Activated T-helper 17 cell treated with anti-CD3 and anti-CD28 coated beads, Interleukin-2, amount 50 U/mL, for 72 hours (primary cell): Measurements from ENCODE around the gene GPRC5C. TPM values are rescaled to one million over a fixed set of nuclear protein-coding genes. Genes with fewer than 3 reads are reported as not detected.
"Not testable (repeated sequence)": the region's sequence is repeated elsewhere in the genome, so short reads cannot be mapped to it uniquely, and the experiment has no call there.

Experiments
- ATAC-seq: fragments of 150-1000 bp; cut with Tn5 transposase; replicated peaks from 2 replicates; pipeline ENCODE4 v1.10.0; 2021; ENCODE audit warnings: mild to moderate bottlenecking, moderate library complexity
- H3K27ac Mint-ChIP-seq: one replicate; pipeline ENCODE4 v1.8.0; 2022; ENCODE audit warnings: mixed read lengths
- H3K27me3 Mint-ChIP-seq: one replicate; pipeline ENCODE4 v1.8.0; 2022; ENCODE audit warnings: mixed read lengths
- H3K36me3 Mint-ChIP-seq: one replicate; pipeline ENCODE4 v1.8.0; 2022; ENCODE audit warnings: low read depth, mild to moderate bottlenecking, mixed read lengths
- H3K4me1 Mint-ChIP-seq: one replicate; pipeline ENCODE4 v1.8.0; 2022; ENCODE audit warnings: mixed read lengths
- H3K4me3 Mint-ChIP-seq: one replicate; pipeline ENCODE4 v1.8.0; 2022; ENCODE audit warnings: mild to moderate bottlenecking, mixed read lengths
- H3K9me3 Mint-ChIP-seq: one replicate; pipeline ENCODE4 v1.8.0; 2022; ENCODE audit warnings: mixed read lengths
- total RNA-seq, 2 donors: library from RNA; stranded (reverse); gene quantifications; one replicate each; pipeline ENCODE4 v1.2.3, GENCODE V29; 2022

Gene GPRC5C
- total RNA-seq, 2 donors from 2014 or later = 5.0 TPM; not detected in 1

DNA sequence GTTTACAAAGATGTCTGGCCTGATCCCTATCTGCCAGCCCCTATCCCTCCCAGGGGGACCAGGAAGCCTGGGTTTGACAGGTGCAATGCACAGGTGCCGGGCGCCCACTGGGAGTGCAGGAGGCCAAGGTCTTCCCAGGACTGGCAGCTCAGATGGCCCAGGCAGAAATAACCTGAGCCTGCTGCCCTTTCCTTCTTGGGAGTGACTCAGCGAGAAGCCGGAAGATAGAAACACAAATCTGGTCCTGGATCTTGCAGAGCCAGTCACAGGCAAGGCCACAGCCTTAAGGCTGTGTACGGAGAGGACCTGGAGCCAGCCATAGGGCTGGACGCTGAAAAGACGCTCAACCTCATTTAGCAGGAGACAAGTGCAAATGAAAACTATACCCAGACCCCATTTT lies 36.9 kb upstream of the GPRC5C start:
- Mint-ChIP-seq H3K9me3 (no peaks in the 10 kb centered on the region), H3K4me1 (no peaks in the 10 kb centered on the region), H3K27ac (no peak overlapping the region), H3K4me3 (no peak overlapping the region), H3K27me3 (no peaks in the 10 kb centered on the region), H3K36me3 (no peaks in the 10 kb centered on the region)
- no peak for ATAC-seq

DNA sequence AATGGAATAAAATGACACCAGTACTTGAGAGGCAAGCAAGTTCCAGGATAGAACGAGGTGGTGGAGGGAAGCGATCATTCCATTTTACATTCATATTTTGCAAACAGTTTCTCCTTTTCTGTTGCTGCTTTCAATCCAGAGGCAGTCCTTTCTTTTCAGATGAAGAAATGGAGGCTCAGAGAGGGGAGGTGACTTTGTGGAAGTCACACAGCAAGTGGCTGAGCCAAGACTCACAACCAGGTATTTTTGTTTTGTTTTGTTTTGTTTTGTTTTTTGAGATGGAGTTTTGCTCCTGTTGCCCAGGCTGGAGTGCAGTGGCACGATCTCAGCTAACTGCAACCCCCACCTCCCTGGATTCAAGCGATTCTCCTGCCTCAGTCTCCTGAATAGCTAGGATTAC lies 35.3 kb upstream of the GPRC5C start:
- no peak overlapping the region for H3K27ac Mint-ChIP-seq
- no peak overlapping the region for H3K4me3 Mint-ChIP-seq
- H3K4me1 Mint-ChIP-seq = no peaks in the 10 kb centered on the region
- ATAC-seq = no peak
- peaks cover 3% of the 10 kb centered on the region for H3K27me3 Mint-ChIP-seq
- no peaks in the 10 kb centered on the region for H3K9me3 Mint-ChIP-seq
- H3K36me3 Mint-ChIP-seq = no peaks in the 10 kb centered on the region

DNA sequence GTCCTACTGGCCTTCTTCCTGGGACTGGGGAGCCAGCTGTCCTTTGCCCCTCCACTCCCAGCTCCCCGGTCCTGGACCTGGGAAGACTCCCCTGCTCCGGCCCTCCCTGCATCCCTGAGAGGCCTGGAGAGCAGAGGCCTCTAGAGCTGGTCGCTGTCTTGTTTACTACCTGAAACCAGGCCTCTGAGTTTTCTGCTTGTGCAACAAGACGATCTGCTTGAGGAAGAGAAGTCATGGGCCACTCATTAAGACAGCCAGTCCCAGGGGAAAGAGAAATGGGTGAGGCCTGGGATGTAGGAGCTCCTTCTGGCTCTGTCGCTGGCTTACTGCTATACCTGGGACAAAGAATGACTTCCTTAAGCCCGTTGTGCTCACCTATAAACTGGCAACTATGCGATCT lies 29.8 kb upstream of the GPRC5C start:
- Mint-ChIP-seq H3K9me3 (no peaks in the 10 kb centered on the region), H3K4me1 (no peaks in the 10 kb centered on the region), H3K4me3 (no peak overlapping the region), H3K36me3 (no peaks in the 10 kb centered on the region), H3K27me3 (peaks cover 6% of the 10 kb centered on the region), H3K27ac (no peak overlapping the region)
- no peak for ATAC-seq

DNA sequence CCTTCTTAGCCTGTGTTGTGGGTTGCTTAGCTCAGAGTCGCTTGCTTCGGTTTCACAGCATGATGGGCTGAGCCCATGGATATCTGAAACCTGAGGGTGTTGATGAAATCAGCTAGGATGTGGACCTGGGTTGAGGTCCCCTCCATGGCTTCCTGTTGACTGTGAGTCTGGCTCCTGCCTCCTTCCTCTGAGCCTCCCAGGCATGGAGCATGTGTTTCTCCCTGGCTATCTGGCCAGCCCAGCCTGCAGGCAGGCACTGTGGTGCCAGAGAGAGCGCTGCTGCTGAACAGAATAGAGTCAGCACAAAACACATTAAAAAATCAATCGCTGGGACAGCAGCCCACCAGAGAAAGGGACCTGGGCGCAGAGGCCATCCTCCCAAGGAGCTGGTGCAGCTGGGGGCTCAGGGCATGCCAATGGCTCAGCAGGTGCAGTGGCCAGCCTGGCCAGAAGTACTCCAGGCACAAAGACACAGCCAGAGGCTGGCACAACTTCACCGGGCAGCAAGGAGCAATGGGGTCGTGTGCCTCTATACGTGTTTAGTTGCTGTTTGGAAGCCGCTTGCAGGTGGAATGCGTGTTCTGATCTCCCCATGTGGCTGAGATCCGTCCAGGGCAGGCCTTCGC lies 28.3 kb upstream of the GPRC5C start:
- Mint-ChIP-seq H3K27ac (no peak overlapping the region), H3K9me3 (no peaks in the 10 kb centered on the region), H3K4me3 (no peak overlapping the region), H3K4me1 (no peaks in the 10 kb centered on the region), H3K27me3 (peaks cover 6% of the 10 kb centered on the region), H3K36me3 (no peaks in the 10 kb centered on the region)
- no peak for ATAC-seq

GRCh38 chr17:74404218-74404617 lies 27.7 kb upstream of the GPRC5C start:
- Mint-ChIP-seq H3K27me3 (peaks cover 6% of the 10 kb centered on the region), H3K4me3 (no peak overlapping the region), H3K36me3 (no peaks in the 10 kb centered on the region), H3K9me3 (no peaks in the 10 kb centered on the region), H3K27ac (no peak overlapping the region), H3K4me1 (no peaks in the 10 kb centered on the region)
- ATAC-seq = no peak

- ATAC-seq = no peak
- Mint-ChIP-seq H3K27ac (no peak overlapping the region), H3K36me3 (no peaks in the 10 kb centered on the region), H3K27me3 (peaks cover 6% of the 10 kb centered on the region), H3K9me3 (no peaks in the 10 kb centered on the region), H3K4me1 (no peaks in the 10 kb centered on the region), H3K4me3 (no peak overlapping the region)
Observed at GRCh38 chr17:74404789-74405188, 27.1 kb upstream of the GPRC5C start.

- ATAC-seq, H3K9me3 Mint-ChIP-seq, H3K4me3 Mint-ChIP-seq, H3K36me3 Mint-ChIP-seq, H3K4me1 Mint-ChIP-seq, H3K27me3 Mint-ChIP-seq, H3K27ac Mint-ChIP-seq: not testable (repeated sequence)
Observed at GRCh38 chr17:74405311-74405710, 26.6 kb upstream of the GPRC5C start.

DNA sequence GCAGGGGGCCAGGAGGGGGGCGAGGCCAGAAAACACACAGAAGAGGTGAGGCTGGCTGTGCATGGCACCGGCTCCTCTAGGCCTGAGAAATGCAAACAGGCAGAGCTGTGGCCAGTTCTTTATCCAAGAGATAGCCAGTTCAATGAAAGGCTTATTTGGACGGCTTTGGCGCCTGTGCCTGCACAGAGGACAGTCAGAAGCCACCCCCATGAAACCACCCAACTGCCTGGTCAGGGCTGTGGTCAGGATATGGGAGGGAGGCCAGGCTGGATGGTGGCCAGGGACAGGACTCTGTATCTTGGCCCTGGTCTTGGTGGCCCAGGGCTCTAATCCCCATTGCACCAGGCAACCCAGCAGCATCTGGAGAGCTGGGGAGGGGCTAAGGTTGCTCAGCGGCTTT lies 24.5 kb upstream of the GPRC5C start:
- Mint-ChIP-seq H3K4me1 (peaks cover 5% of the 10 kb centered on the region), H3K36me3 (no peaks in the 10 kb centered on the region), H3K4me3 (no peak overlapping the region), H3K27ac (no peak overlapping the region), H3K27me3 (peaks cover 8% of the 10 kb centered on the region), H3K9me3 (no peaks in the 10 kb centered on the region)
- ATAC-seq = no peak

DNA sequence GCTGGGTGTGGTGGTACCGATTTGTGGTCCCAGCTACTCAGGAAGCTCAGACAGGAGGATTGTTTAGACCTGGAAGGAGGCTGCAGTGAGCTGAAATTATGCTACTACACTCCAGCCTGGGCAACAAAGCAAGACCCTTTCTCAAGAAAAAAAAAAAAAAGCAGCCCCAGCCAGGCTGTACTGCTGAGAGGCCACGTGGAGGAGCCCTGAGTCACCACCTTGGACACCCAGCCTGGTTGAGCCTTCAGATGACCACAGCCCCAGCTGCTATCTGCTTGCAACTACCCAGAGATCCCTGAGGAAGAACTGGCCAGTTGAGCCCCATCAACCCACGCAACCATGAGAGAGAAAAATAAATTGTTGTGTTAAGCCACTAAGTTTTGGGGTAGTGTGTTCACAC lies 23.6 kb upstream of the GPRC5C start:
- H3K27me3 Mint-ChIP-seq = peaks cover 8% of the 10 kb centered on the region

GRCh38 chr17:74408815-74409214 lies 23.1 kb upstream of the GPRC5C start:
- ATAC-seq = no peak
- no peak overlapping the region for H3K4me3 Mint-ChIP-seq

More for the DNA sequence above, 23.6 kb upstream of the GPRC5C start:
- no peak for ATAC-seq
- Mint-ChIP-seq H3K36me3 (no peaks in the 10 kb centered on the region), H3K4me3 (no peak overlapping the region), H3K4me1 (peaks cover 5% of the 10 kb centered on the region), H3K27ac (no peak overlapping the region), H3K9me3 (no peaks in the 10 kb centered on the region)

DNA sequence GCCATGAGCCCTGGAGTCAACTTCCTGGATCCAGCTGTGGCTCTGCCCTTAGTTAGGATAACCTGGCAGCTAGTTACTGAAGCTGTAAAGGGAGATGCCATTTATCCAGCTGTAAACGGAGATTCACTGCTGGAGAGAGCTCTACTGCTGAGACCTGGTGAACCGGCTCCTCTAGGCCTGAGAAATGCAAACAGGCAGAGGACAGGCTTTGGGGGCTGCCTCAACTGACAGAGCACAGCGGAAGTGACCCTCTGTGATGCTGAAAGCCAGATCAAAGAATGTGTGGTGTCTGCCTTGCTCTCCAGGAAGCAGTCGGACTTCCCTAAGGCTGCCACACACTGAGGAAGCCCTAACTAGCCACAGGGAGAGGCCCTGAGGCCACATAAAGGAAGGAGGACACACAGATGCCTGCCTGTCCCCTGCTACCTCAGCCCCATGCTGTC lies 21.9 kb upstream of the GPRC5C start:
- peaks cover 14% of the 10 kb centered on the region for H3K27me3 Mint-ChIP-seq
- H3K4me1 Mint-ChIP-seq = peaks cover 5% of the 10 kb centered on the region
- no peak overlapping the region for H3K4me3 Mint-ChIP-seq
- no peak overlapping the region for H3K27ac Mint-ChIP-seq
- ATAC-seq = no peak
- no peaks in the 10 kb centered on the region for H3K36me3 Mint-ChIP-seq
- no peaks in the 10 kb centered on the region for H3K9me3 Mint-ChIP-seq

More at GRCh38 chr17:74408815-74409214, 23.1 kb upstream of the GPRC5C start:
- peaks cover 5% of the 10 kb centered on the region for H3K4me1 Mint-ChIP-seq
- H3K27ac Mint-ChIP-seq = no peak overlapping the region
- no peaks in the 10 kb centered on the region for H3K9me3 Mint-ChIP-seq
- H3K27me3 Mint-ChIP-seq = peaks cover 12% of the 10 kb centered on the region
- H3K36me3 Mint-ChIP-seq = no peaks in the 10 kb centered on the region

- no peak for ATAC-seq
- Mint-ChIP-seq H3K4me1 (peaks cover 5% of the 10 kb centered on the region), H3K4me3 (no peak overlapping the region), H3K27me3 (peaks cover 17% of the 10 kb centered on the region), H3K9me3 (no peaks in the 10 kb centered on the region), H3K36me3 (no peaks in the 10 kb centered on the region), H3K27ac (no peak overlapping the region)
Observed at GRCh38 chr17:74412581-74412980, 19.3 kb upstream of the GPRC5C start.

- Mint-ChIP-seq H3K27ac (no peak overlapping the region), H3K27me3 (peaks cover 18% of the 10 kb centered on the region), H3K9me3 (no peaks in the 10 kb centered on the region), H3K36me3 (no peaks in the 10 kb centered on the region), H3K4me3 (no peak overlapping the region), H3K4me1 (peaks cover 5% of the 10 kb centered on the region)
- ATAC-seq = no peak
Observed at GRCh38 chr17:74413491-74413890, 18.4 kb upstream of the GPRC5C start.

GRCh38 chr17:74414510-74414909 lies 17.4 kb upstream of the GPRC5C start:
- Mint-ChIP-seq H3K27me3 (peaks cover 18% of the 10 kb centered on the region), H3K9me3 (no peaks in the 10 kb centered on the region), H3K4me1 (peaks cover 5% of the 10 kb centered on the region), H3K27ac (no peak overlapping the region), H3K36me3 (no peaks in the 10 kb centered on the region), H3K4me3 (no peak overlapping the region)
- no peak for ATAC-seq

GRCh38 chr17:74415608-74416396 lies 16.1 kb upstream of the GPRC5C start:
- no peak overlapping the region for H3K4me3 Mint-ChIP-seq

More at GRCh38 chr17:74415608-74416396, 16.1 kb upstream of the GPRC5C start:
- ATAC-seq = no peak
- Mint-ChIP-seq H3K27ac (no peak overlapping the region), H3K36me3 (no peaks in the 10 kb centered on the region), H3K27me3 (peaks cover 14% of the 10 kb centered on the region), H3K9me3 (no peaks in the 10 kb centered on the region), H3K4me1 (peaks cover under 1% of the 10 kb centered on the region)
